ENCODE results near the gene CRYBG1. TPM values are rescaled to one million over a fixed set of nuclear protein-coding genes. Genes with fewer than 3 reads are reported as not detected.

CRYBG1 gene
- total RNA-seq, 1 donor, result 15.5 TPM

DNA sequence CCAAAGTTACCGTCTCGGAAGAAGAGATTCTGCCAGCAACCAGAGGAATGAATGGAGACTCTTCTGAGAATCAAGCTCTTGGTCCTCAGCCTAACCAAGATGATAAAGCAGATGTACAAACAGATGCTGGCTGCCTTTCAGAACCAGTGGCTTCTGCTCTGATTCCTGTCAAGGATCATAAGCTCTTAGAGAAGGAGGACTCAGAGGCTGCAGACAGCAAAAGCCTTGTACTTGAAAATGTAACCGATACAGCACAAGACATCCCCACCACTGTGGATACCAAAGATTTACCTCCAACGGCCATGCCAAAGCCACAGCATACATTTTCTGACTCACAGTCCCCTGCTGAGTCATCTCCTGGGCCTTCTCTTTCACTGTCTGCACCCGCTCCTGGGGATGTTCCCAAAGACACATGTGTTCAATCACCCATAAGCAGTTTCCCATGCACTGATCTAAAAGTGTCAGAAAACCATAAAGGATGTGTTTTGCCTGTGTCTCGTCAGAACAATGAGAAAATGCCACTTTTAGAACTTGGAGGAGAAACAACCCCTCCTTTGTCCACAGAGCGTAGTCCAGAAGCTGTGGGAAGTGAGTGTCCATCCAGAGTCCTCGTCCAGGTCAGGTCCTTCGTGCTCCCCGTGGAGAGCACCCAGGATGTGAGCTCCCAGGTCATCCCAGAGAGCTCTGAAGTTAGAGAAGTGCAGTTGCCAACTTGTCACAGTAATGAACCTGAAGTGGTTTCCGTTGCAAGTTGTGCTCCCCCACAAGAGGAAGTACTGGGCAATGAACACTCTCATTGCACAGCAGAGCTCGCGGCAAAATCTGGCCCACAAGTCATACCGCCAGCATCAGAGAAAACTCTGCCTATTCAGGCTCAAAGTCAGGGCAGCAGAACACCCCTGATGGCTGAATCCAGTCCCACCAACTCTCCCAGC lies 159.2 kb downstream of the CRYBG1 start:
- TF ChIP-seq, protein P1, sequence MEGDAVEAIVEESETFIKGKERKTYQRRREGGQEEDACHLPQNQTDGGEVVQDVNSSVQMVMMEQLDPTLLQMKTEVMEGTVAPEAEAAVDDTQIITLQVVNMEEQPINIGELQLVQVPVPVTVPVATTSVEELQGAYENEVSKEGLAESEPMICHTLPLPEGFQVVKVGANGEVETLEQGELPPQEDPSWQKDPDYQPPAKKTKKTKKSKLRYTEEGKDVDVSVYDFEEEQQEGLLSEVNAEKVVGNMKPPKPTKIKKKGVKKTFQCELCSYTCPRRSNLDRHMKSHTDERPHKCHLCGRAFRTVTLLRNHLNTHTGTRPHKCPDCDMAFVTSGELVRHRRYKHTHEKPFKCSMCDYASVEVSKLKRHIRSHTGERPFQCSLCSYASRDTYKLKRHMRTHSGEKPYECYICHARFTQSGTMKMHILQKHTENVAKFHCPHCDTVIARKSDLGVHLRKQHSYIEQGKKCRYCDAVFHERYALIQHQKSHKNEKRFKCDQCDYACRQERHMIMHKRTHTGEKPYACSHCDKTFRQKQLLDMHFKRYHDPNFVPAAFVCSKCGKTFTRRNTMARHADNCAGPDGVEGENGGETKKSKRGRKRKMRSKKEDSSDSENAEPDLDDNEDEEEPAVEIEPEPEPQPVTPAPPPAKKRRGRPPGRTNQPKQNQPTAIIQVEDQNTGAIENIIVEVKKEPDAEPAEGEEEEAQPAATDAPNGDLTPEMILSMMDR (IDR thresholded peaks at IDR 0.05; ENCODE audit: insufficient read depth, low read depth, low read length), result no peak
- DNase-seq (ENCODE audit: low read depth), result peak; percentile 95
- peak overlapping the region; percentile 7 for H3K4me3 ChIP-seq (ENCODE audit: low read depth, low read length)

- no peak overlapping the region for H3K4me3 ChIP-seq (ENCODE audit: low read depth, low read length)
- TF ChIP-seq, protein P1 (IDR thresholded peaks at IDR 0.05; ENCODE audit: insufficient read depth, low read depth, low read length), result no peak
- DNase-seq (ENCODE audit: low read depth), result no peak
Observed at GRCh38 chr6:106520711-106521401, 160.3 kb downstream of the CRYBG1 start.

DNA sequence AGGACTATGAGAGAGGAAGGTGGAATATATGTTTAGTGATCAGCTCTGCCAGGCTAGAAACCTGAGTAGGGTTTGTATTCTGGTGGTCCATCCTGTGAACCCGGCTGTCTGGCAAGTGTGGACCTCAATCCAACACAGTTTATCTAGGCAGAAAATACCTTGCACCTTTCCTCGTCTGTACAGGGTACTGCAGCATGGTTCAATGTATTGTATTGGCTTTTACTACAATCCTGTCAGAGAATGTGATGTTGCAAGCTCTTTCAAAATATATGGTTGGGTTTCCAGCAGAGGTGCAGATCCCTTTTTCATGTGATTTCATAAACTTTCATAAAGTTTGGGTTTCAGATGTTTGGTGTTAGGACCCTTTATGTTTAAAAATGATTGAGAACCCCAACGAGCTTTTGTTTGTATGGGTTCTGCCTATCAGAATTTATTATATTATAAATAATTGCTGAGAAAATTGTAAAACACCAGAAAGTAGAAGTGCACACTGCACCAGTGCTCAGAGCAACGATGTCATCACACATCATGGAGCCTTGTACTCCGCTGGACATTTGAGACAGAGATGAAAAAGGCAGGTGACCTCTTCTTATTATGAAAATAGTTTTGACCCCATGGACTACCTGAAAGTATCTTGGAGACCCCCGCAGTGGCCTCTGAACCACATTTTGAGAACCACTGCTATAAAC lies 162.2 kb downstream of the CRYBG1 start:
- no peak for DNase-seq (ENCODE audit: low read depth)
- no peak overlapping the region for H3K4me3 ChIP-seq (ENCODE audit: low read depth, low read length)
- TF ChIP-seq, protein P1 (IDR thresholded peaks at IDR 0.05; ENCODE audit: insufficient read depth, low read depth, low read length), result no peak

- TF ChIP-seq, protein P1 (IDR thresholded peaks at IDR 0.05; ENCODE audit: insufficient read depth, low read depth, low read length), result no peak
- DNase-seq (ENCODE audit: low read depth), result peak; percentile 31
- peak overlapping the region; percentile 4 for H3K4me3 ChIP-seq (ENCODE audit: low read depth, low read length)
Observed at GRCh38 chr6:106525107-106525881, 164.8 kb downstream of the CRYBG1 start.

- no peak overlapping the region for H3K4me3 ChIP-seq (ENCODE audit: low read depth, low read length)
- TF ChIP-seq, protein P1 (IDR thresholded peaks at IDR 0.05; ENCODE audit: insufficient read depth, low read depth, low read length), result no peak
- no peak for DNase-seq (ENCODE audit: low read depth)
Observed at GRCh38 chr6:106525882-106526275, 165.4 kb downstream of the CRYBG1 start.

DNA sequence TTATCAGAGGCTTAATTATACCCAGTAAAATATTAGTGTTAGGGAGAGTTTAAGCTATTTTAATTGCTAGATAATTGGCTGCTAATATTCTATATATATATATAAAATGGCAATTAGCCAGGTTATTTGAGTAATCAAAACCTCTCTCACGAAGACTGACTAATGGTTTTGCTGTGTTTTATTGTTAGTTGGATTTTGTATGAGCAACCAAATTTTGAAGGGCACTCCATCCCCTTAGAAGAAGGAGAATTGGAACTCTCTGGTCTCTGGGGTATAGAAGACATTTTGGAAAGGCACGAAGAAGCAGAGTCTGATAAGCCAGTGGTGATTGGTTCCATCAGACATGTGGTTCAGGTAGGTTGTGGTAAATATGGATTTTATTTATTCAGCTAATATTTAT lies 166.6 kb downstream of the CRYBG1 start:
- DNase-seq (ENCODE audit: low read depth), result no peak
- no peak overlapping the region for H3K4me3 ChIP-seq (ENCODE audit: low read depth, low read length)
- TF ChIP-seq, protein P1 (IDR thresholded peaks at IDR 0.05; ENCODE audit: insufficient read depth, low read depth, low read length), result no peak
